HG03457 (cell line): ENCODE results near the gene FAM170B.

Experiments
- ATAC-seq: cut with Tn5 transposase; IDR thresholded peaks from one replicate; pipeline ENCODE4 v1.9.1; 2021; ENCODE audit warnings: moderate number of reproducible peaks; ENCODE audit not compliant: unreplicated experiment

The FAM170B gene

DNA sequence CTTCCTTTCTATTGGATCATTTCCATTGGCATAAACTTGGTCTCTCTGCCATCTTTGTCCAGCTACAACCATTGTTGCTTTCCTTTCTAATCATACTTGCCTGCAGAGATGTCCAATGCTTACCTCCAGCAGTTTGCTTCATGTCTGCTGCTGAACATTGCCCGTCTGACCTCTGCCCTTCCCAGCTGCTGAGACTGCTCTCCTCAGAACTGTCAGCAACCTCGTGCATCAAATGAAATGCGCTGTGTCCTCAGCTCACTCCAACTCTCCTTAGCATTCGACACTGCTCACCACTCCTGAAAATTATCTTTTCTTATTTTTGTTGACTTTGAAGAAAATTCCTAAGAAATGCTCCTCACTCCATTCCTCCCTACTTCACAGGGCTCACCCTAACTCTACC lies 5.0 kb downstream of the FAM170B start:
- ATAC-seq: no peak

- ATAC-seq: no peak
These were observed 9.6 kb downstream of the FAM170B start for GRCh38 chr10:49123981-49124950.

DNA sequence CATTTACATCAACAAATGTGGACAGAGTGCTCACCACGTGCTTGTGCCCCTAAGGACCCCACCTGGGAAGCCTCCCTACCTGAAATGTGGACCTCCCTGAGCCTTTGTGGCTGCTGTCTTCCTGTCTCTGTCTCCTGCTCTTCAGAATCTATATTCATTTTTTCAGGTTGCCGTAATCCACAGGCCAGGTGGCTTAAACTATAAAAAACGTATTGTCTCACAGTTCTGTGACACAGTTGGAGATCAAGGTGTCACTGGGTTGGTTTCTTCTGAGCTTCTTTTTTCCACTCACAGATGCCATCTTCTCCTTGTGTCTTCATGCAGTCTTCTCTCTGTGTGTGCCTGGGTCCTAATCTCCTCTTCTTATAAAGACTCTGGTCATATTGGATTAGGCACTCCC lies 12.9 kb downstream of the FAM170B start:
- no peak for ATAC-seq

GRCh38 chr10:49119746-49120145 lies 14.1 kb downstream of the FAM170B start:
- ATAC-seq: no peak

DNA sequence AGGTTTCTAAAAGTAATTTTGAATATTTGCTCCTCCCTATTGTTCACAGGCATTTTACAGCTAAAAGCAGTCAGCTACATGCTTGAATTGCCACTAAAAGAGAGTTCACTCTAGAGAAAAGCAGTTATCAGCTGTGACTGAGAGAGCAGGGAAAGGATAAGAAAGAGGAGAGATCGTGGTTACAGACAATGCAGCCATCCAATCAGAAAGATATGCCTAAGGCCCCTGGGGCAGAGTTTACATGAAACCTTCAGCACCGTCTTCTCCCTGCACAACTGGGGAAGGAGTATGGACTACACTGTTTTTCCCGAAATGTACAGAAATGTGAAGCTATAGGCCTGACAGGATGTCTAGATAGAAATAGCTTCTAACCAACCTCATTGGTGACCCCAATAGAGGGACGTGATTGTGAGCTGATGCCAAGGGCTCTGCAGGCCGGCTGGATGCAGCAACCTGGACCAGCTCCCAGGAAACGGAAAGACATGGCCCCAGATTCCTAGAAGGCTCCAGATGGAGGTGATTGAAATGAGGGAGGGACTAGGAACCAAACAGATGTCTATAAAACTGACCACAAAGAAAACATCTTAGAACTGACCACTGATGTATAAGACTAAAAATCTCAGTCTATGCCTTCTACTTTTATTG lies 15.3 kb downstream of the FAM170B start:
- no peak for ATAC-seq

GRCh38 chr10:49117376-49118070 lies 16.3 kb downstream of the FAM170B start:
- ATAC-seq: no peak

- no peak for ATAC-seq
These were observed 17.1 kb downstream of the FAM170B start for GRCh38 chr10:49116509-49117375.

GRCh38 chr10:49115796-49116508 lies 17.9 kb downstream of the FAM170B start:
- ATAC-seq: no peak

- no peak for ATAC-seq
These were observed 18.6 kb downstream of the FAM170B start, which contains the start of gene VSTM4 for GRCh38 chr10:49115015-49115795. Gene VSTM4 (minus strand): TSS chr10:49115522. CDS start chr10:49115485, 37 bp downstream.

- no peak for ATAC-seq
These were observed 19.2 kb downstream of the FAM170B start for GRCh38 chr10:49114718-49115014.

DNA sequence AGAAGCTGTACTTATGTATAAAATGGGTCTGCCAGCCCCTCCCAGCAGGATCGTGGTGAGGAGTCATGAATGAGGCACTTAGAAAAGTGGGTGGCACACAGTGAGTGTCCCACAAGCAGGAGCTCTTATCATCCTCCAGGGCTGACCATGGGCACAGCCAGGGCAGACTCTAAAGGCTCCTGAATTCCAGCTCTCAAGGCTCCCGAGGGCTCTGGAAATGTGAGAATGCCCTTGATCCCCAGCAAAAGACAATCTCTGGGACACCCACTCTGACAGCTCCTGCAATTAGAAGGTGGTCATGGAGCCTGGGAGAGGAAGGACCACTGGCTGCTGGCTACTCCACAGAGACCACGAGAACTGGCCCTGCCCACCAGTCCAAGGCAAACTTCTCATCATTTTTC lies 20.1 kb downstream of the FAM170B start:
- no peak for ATAC-seq

DNA sequence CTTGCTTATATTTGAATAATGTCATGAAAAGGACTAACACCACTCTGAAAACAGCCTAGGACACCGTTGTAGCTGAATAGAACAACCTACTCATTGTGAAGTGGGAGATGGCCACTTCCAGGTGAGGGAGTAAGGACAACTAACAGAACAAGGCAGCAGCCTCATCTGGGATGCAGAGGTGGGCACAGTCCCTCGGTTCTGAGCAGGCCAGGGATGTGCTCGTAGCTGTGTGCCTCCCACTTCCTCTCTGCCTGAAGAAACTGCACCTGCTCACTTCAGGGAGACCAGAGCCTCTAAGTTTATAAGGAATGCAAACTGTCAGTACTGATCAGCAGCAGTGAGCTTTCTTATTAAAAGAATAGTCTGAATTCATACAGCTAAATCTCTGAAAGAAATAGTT lies 21.0 kb downstream of the FAM170B start:
- no peak for ATAC-seq

- ATAC-seq: no peak
These were observed 21.7 kb downstream of the FAM170B start for GRCh38 chr10:49112098-49112497.

DNA sequence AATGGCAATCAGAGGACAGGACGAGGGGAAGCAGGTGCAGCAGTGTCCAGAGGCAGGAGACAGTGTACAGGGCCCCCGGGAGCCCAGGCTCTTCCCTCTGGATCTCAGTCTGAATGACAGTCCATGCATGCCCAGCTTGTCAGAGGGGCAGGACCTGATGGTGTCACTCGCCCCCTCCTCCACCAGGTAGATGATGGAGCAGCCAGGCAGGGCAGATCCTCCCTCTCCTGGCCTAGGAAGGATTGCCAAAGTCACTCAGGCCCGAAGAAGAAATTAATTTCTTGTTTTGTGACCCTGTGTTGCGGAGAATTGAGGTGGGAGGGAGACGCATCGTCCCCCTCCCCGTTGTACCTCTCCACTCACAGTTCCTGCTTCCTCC lies 22.5 kb downstream of the FAM170B start:
- no peak for ATAC-seq

- ATAC-seq: no peak
These were observed 23.0 kb downstream of the FAM170B start for GRCh38 chr10:49110684-49111319.

DNA sequence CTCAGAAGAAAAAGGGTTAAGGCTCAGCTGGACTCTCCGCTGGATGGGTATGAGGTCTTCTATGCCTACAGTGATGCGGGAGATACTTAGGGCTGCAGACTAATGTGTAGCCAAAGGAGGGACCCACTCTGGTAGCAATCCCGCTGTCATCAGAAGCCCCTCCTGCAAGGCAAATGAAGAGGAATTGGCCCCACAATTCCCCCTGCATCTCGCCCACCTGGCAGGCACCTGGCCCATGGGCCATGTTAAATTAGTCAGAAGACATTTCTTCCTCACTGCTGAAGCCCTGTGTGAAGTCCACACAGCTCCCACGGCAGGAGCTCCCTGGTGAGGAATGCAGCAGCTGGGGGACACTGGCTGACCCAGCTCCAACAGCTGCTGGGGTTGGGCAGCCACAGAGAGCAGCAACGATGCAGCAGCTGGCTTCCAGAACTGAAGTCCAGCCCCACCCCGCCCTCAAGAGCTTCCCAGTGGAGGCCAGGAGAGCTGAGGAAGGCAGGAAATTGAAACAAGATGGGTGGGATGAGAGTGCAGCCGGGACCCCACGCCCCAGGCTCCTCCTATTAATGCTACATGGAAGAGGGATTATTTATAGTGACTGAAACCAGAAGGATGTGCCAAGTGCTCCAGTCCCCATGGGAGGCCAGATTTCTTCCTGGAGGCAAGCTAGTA lies 24.0 kb downstream of the FAM170B start:
- ATAC-seq: no peak

DNA sequence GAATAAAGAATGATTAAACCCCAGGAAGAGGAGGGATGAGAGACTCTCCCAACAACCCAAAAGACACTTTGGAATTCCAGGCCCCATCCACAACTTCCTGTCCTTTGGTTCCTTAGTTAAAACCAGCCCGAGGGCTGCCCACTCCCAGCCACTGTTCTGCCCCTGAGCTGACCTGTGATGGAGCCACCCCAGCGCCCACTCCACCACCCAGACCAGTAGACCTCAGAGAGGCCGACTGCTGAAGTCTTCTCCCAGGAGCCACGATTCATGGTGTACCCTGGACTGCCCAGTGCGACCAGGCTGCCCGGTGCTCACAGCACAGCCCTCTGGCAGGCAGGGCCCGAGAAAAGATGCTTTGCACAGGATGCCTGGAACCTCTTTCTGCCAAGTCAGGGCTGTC lies 25.2 kb downstream of the FAM170B start:
- ATAC-seq: no peak

DNA sequence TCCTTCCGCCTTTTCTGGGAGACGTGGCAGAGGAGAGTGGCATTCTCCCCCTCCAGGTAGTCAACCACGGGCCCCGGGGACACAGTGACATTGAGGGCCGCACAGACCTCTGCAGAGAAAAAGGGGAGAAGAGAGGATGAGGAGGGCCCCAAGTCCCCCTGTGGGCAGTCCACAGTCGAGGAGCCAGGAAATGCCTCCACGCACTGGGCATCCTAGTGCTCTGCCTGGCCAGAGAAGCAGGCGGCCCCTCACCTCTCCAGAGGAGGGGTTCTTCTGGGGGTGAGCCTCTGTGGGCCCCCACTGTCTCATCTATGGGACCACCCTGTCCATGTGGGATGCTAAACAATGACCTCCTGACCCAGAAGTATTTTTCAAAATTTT lies 25.9 kb downstream of the FAM170B start:
- no peak for ATAC-seq
